HG02610 (cell line): ENCODE data around the gene ZNF511.
A peak's percentile ranks its signal among the peaks of the same experiment; 100 is the strongest.
"Not testable (repeated sequence)": the region's sequence is repeated elsewhere in the genome, so short reads cannot be mapped to it uniquely, and the experiment has no call there.

Experiments used
- ATAC-seq: cut with Tn5 transposase; IDR thresholded peaks from one replicate; pipeline ENCODE4 v1.9.1; 2021; ENCODE audit warnings: mild to moderate bottlenecking, moderate library complexity; ENCODE audit not compliant: unreplicated experiment

Gene ZNF511

GRCh38 chr10:133312769-133313145 is 4.0 kb downstream of the ZNF511 start:
- ATAC-seq: no peak

DNA sequence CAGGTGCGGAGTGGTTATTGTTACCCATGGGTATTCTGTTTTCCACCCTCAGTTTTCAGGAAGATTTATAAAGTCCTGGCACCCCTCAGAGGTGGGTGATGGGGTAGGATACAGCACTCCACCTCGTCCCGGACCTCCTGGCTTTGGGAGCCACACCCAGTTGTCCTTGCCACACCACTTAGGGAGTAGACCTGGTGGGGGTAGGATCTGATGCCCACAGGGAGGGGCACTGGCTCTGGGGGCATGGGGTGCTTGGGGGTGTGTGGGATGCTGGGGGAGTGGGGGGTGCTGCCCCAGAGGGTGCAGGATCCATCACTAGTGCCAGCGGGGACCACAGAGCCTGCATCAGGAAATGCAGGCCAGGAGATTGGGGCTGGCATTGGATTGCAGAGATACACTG is 4.5 kb downstream of the ZNF511 start:
- no peak for ATAC-seq

DNA sequence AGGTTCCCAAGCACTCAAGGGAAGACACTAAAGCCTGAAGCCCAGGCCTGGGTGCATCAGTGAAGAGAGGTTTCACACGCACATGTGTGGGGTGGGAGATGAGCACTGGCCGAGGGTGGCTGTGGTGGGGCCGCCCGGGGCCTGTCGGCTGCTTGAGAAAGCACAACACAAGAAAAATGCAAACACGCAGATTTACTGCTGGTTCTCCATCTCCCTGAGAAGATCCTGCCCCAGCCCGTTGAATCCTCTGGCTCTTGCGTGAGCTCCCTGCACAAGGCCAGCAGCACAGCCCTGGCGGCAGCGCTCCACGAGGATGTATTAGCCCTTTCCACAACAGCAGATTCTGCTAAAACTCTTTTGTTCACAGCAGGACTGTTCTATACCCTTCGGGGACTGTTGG is 6.2 kb downstream of the ZNF511 start:
- no peak for ATAC-seq

GRCh38 chr10:133315847-133316246 is 7.1 kb downstream of the ZNF511 start:
- no peak for ATAC-seq

DNA sequence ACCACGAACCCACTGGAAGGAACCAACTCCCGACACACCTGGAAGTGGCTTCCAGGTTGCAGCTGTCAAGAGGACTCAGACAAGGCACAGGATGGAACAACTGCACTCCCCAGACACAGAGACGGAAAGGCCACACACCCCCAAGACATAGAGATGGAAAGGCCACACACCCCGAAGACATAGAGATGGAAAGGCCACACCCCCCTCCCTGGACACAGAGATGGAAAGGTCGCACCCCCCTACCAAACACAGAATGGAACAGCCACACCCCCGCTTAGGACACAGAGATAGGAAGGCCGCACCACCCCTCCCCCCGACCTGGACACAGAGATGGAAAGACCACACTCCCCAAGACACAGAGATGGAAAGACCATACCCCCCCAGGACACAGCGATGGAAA is 7.6 kb downstream of the ZNF511 start:
- no peak for ATAC-seq

- ATAC-seq: no peak
Measured at GRCh38 chr10:133316732-133317131, 8.0 kb downstream of the ZNF511 start.

GRCh38 chr10:133318494-133319127 is 9.9 kb downstream of the ZNF511 start:
- ATAC-seq: peak; percentile 61

GRCh38 chr10:133320852-133321422 is 12.2 kb downstream of the ZNF511 start:
- not testable (repeated sequence) for ATAC-seq

DNA sequence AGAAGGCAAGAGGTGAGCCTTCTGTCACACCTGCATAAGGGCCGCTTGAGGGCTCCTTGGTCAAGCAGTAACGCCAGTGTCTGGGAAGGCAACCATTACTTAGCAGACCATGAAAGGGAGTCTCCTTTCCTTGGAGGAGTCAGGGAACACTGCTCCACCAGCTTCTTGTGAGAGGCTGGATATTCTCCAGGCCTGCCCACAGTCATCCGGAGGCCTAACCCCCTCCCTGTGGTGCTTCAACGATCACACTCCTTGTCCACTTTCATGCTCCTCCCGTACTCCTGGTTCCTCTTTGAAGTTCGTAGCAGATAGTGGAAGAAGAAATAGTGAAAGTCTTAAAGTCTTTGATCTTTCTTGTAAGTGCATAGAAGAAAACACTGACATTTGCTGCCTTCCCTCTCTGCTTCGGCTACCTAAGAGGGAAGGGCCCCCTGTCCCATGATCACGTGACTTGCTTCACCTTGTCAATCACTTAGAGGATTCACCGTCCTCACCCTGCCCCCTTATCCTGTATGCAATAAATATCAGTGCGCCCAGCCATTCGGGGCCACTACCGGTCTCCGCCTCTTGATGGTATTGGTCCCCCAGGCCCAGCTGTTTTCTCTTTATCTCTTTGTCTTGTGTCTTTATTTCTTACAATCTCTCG is 13.5 kb downstream of the ZNF511 start:
- not testable (repeated sequence) for ATAC-seq

- ATAC-seq: no peak
Measured at GRCh38 chr10:133324198-133324792, 15.6 kb downstream of the ZNF511 start.

DNA sequence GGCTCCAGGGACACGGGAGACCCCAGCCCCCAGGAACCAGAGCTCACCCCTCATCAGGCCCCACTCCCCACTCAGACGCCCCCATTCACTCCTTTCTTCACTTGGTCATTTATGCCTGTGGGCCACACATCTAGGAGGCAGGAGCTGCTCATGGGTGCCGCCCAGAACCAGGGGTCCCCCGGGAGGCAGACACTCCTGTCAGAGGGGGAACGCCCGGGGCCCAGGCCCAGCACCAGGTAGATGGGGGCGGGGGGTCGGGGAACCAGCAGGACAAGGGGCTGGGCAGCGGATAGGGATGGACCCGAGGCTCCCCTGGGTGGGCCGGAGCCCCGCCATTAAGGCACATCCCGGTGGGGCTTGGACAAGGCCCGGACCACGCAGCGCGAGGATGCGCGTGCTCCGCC is 16.1 kb downstream of the ZNF511 start:
- ATAC-seq: no peak

DNA sequence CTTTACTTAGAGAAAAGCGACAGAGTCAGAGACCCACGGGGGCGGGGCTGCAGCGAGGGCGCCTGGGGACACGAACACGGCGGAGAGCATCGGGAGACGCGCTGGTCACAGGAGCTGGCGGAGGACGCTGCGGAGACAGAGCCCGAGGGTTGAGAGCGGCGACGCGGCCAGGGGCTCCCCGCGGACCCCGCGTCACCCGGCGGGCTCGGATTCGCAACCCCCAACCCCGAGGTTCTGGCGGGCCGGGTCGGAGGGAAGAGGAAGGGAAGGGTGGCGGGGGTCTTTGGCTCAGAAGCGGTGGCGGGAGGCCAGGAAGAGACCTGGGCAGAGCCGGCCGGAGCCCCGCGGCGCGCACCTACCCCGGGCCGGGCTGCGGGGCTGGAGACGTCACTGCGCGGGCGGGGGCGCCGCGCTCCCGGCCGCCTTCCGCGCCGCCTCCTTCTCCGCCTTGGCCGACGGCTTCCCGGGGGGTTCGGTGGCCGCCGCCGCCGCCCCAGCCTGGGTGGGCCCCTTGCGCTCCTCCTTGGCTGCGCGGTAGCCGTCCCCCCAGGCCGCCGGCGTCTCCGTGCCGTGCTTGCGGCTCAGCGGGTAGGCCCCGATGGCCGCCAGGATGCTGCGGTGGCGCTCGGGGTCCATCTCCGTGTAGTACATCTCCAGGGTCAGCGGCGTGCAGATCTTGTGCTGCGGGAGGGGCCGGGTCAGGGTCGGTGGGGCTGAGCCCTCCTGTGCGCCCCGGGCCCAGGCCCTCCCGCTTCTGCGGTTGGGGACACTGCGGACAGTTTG is 16.9 kb downstream of the ZNF511 start:
- no peak for ATAC-seq

DNA sequence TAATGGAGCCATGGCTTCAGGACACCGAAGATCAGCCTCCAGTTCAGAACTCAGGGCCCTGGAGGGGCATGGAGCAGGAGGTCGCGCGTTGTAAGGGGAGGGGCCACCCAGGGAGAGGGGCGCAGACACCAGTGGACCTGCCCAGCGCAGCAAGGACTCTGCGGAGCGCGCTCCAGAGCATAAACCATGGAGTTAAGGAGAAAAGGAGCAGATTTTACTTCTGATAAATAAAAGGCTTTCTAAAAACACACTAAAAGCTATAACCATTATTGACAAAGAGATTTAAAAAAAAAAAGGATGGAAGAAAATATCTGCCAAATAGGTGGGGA is 17.5 kb downstream of the ZNF511 start:
- ATAC-seq: no peak

GRCh38 chr10:133326745-133327650 is 18.3 kb downstream of the ZNF511 start:
- no peak for ATAC-seq

GRCh38 chr10:133327651-133328357 is 19.1 kb downstream of the ZNF511 start:
- ATAC-seq: no peak

- ATAC-seq: no peak
Measured at GRCh38 chr10:133328358-133329343, 19.9 kb downstream of the ZNF511 start.

DNA sequence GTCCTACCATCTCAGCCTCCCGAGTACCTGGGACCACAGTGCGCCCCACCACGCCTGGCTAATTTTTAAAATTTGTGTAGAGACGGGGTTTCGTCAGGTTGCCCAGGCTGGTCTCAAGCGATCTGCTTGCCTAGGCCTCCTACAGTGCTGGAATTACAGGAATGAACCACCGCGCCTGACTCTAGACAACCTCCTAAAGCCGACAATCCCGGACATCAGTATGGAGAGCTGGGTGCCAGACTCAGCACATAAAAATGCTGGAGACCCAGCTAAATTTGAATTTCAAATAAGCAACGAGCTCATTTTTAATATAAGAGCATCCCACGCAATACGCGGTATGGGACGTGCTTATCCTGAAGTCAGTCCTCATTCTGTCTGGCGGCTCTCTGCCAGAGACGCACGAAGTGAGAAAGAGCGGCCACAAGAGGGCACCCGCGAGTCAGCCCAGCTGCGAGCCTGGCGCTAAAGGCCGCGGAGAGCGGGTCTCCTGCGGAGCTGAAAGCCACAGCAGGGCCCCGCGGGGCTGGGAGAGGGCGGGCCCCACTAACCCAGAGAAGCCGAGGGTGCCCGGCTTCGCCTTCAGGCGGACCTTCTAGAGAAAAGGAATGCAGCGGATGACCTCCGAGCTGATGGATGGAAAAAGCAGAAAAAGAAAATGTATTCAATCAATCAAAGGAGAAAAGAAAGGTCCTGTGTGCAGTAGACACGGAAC is 20.9 kb downstream of the ZNF511 start:
- ATAC-seq: peak; percentile 81
